GM23248 (cell line): ENCODE results near the gene CDH8. TPM values are rescaled to one million over a fixed set of nuclear protein-coding genes. Genes with fewer than 3 reads are reported as not detected.

Experiments used
- DNase-seq: peaks from one replicate; pipeline ENCODE4 v3.0.0-alpha.2; 2015
- H2AFZ ChIP-seq: fragments of 200-600 bp; sonication (generic); 2 replicates; pipeline ENCODE4 v1.6.1; 2016; ENCODE audit warnings: antibody characterized with exemption
- H3F3A ChIP-seq: fragments of 200-600 bp; sonication (generic); 2 replicates; pipeline ENCODE4 v1.6.1; 2016; ENCODE audit warnings: mild to moderate bottlenecking, antibody characterized with exemption, mixed run types; ENCODE audit not compliant: insufficient read depth
- H3K27ac ChIP-seq: fragments of 200-600 bp; sonication (generic); 2 replicates; pipeline ENCODE4 v1.5.1; 2016; ENCODE audit warnings: mild to moderate bottlenecking
- H3K27me3 ChIP-seq: fragments of 200-600 bp; sonication (generic); replicated peaks from 2 replicates; pipeline ENCODE4 v1.6.1; 2016; ENCODE audit warnings: mild to moderate bottlenecking; ENCODE audit not compliant: insufficient read depth
- H3K36me3 ChIP-seq: fragments of 200-600 bp; sonication (generic); 2 replicates; pipeline ENCODE4 v1.6.1; 2016; ENCODE audit warnings: low read depth, mild to moderate bottlenecking
- H3K4me1 ChIP-seq: fragments of 200-600 bp; sonication (generic); 2 replicates; pipeline ENCODE4 v1.6.1; 2016; ENCODE audit warnings: mild to moderate bottlenecking; ENCODE audit not compliant: insufficient read depth
- H3K4me2 ChIP-seq: fragments of 200-600 bp; sonication (generic); one replicate; pipeline ENCODE4 v1.6.1; 2016; ENCODE audit warnings: mild to moderate bottlenecking; ENCODE audit not compliant: unreplicated experiment
- H3K4me3 ChIP-seq: fragments of 200-600 bp; sonication (generic); 2 replicates; pipeline ENCODE4 v1.5.1; 2016; ENCODE audit warnings: mild to moderate bottlenecking
- H3K79me2 ChIP-seq: fragments of 200-600 bp; sonication (generic); 2 replicates; pipeline ENCODE4 v1.6.1; 2016; ENCODE audit warnings: mild to moderate bottlenecking; ENCODE audit not compliant: insufficient read depth
- H3K9ac ChIP-seq: fragments of 200-600 bp; sonication (generic); 2 replicates; pipeline ENCODE4 v1.6.1; 2016; ENCODE audit warnings: mild to moderate bottlenecking
- H3K9me2 ChIP-seq: fragments of 200-600 bp; sonication (generic); 2 replicates; pipeline ENCODE4 v1.6.1; 2016; ENCODE audit warnings: mixed run types, mild to moderate bottlenecking, moderate library complexity; ENCODE audit not compliant: insufficient read depth
- H3K9me3 ChIP-seq: fragments of 200-600 bp; sonication (generic); one replicate; pipeline ENCODE4 v1.6.1; 2017; ENCODE audit warnings: low read depth
- H4K20me1 ChIP-seq: fragments of 200-600 bp; sonication (generic); 2 replicates; pipeline ENCODE4 v1.6.0; 2016; ENCODE audit not compliant: insufficient read depth
- EZH2 ChIP-seq: fragments of 200-600 bp; sonication (generic); IDR thresholded peaks from 2 replicates; pipeline ENCODE4 v1.6.1; 2018; ENCODE audit warnings: antibody characterized with exemption, mild to moderate bottlenecking; ENCODE audit not compliant: insufficient read depth, poor library complexity, severe bottlenecking
- EZH2phosphoT487 ChIP-seq: fragments of 200-600 bp; sonication (generic); IDR thresholded peaks from 2 replicates; pipeline ENCODE4 v1.6.1; 2018; ENCODE audit warnings: antibody characterized with exemption, moderate library complexity, mild to moderate bottlenecking, low read depth; ENCODE audit not compliant: insufficient read depth
- WGBS, 2 experiments: methylation state at CpG; one replicate each; pipeline ENCODE4 v1.1.6; 2015 to 2017; ENCODE audit warnings: low lambda C conversion rate in 2 of 2, low coverage in 1 of 2; ENCODE audit errors: missing lambda C conversion rate in 2 of 2; 5-methylcytosine and 5-hydroxymethylcytosine counted together
- in situ Hi-C: fragments of 300-500 bp; cut with MboI; formaldehyde crosslinking; loops from 2 replicates; pipeline ENCODE4 v1.15.0; 2020
- polyA plus RNA-seq: library from polyadenylated mRNA; unstranded; fragments of >200 nt; fragmentation: Nextera tagmentation; extraction: Ambion mirVana; gene quantifications from 2 replicates; pipeline ENCODE4 v1.2.1, GENCODE V29; 2016
- total RNA-seq: library from RNA; depleted of rRNA; stranded (reverse); fragments of >200 nt; shearing (Covaris generic); gene quantifications from 2 replicates; pipeline ENCODE4 v1.2.3, GENCODE V29; 2014

The CDH8 gene
- total and polyA plus RNA-seq, 2 experiments from 2014 or later: not detected

- Histone ChIP-seq H3K79me2 (no peaks in the 10 kb centered on the region), H3K27me3 (no peaks in the 10 kb centered on the region), H3K4me2 (no peak overlapping the region), H3K27ac (no peak overlapping the region), H3K9me2 (no peaks in the 10 kb centered on the region), H4K20me1 (no peaks in the 10 kb centered on the region), H3K9me3 (no peaks in the 10 kb centered on the region), H2AFZ (no peak overlapping the region), H3K36me3 (no peaks in the 10 kb centered on the region), H3K4me3 (no peak overlapping the region), H3F3A (no peaks in the 10 kb centered on the region), H3K9ac (no peak overlapping the region), H3K4me1 (no peaks in the 10 kb centered on the region)
- TF ChIP-seq EZH2: no peak
- no peak for TF ChIP-seq EZH2phosphoT487
- DNase-seq: no peak
- in situ Hi-C loops: no loop called here
- WGBS, 2 experiments: 30 to 32% methylated on average over 1 of the region's 1 CpG
Observed at GRCh38 chr16:62046801-62047200, 10.6 kb upstream of the CDH8 start.

DNA sequence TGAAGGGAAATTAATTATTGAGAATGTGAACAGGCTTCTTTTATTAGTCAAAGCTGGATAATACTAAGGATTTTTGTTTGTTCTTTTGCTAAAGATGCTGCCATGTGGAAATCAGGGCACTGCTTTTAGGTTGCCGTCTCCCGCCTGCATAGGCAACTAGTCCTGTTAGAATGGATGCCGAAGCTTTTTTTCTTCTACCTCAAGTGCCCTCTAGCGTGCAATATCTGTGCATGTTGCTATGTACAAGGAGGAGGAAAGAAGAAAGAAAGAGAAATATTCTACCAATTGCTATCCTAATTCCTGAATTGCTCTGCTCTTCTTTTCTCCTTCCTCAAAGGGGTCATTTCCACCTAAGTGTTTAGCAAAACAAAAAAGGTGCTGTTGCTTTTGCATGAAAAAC, 5.2 kb upstream of the CDH8 start:
- Histone ChIP-seq H3K4me1 (no peaks in the 10 kb centered on the region), H3K9me2 (no peaks in the 10 kb centered on the region), H3K9ac (no peak overlapping the region), H4K20me1 (no peaks in the 10 kb centered on the region), H3K79me2 (no peaks in the 10 kb centered on the region), H2AFZ (no peak overlapping the region), H3K27me3 (peaks cover 5% of the 10 kb centered on the region), H3F3A (no peaks in the 10 kb centered on the region), H3K36me3 (no peaks in the 10 kb centered on the region), H3K27ac (no peak overlapping the region), H3K4me2 (no peak overlapping the region), H3K4me3 (no peak overlapping the region), H3K9me3 (no peaks in the 10 kb centered on the region)
- TF ChIP-seq EZH2phosphoT487 (no peak), EZH2 (no peak)
- in situ Hi-C loops: no loop called here
- DNase-seq: peak; percentile 56
- WGBS, 2 experiments: 9 to 11% methylated on average over 4 of the region's 4 CpGs

DNA sequence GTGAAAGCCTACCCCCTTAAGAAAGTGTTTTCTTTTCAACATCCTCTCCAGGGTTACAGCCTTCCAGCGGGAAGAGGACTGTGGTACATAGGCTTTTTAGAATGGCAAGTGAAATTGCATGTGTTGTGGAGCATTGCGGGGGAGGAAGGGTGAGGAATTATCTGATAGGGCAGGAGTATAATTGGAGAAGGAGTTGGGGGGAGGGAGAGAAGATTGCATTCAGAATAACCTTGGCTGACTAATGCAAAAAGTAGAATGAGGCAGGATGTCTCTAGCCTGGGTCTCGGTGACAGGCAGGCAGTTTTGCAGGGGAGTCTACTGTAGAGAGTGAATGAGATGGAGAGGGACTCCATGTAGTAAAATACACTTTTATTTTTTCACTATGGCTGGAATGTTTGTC, 2.4 kb upstream of the CDH8 start:
- Histone ChIP-seq H2AFZ (no peak overlapping the region), H4K20me1 (no peaks in the 10 kb centered on the region), H3K4me3 (no peak overlapping the region), H3K9me3 (no peaks in the 10 kb centered on the region), H3K79me2 (no peaks in the 10 kb centered on the region), H3K9me2 (no peaks in the 10 kb centered on the region), H3K9ac (no peak overlapping the region), H3K4me1 (no peaks in the 10 kb centered on the region), H3K27me3 (peaks cover 5% of the 10 kb centered on the region), H3K36me3 (no peaks in the 10 kb centered on the region), H3K27ac (no peak overlapping the region), H3K4me2 (no peak overlapping the region), H3F3A (no peaks in the 10 kb centered on the region)
- no peak for TF ChIP-seq EZH2
- no peak for TF ChIP-seq EZH2phosphoT487
- in situ Hi-C loops: no loop called here
- 19 to 24% methylated on average over 3 of the region's 3 CpGs for WGBS, 2 experiments
- DNase-seq: no peak

GRCh38 chr16:62038225-62038624, 2.0 kb upstream of the CDH8 start:
- no peak for DNase-seq
- H3F3A ChIP-seq: no peaks in the 10 kb centered on the region
- 8 to 9% methylated on average over 1 of the region's 1 CpG for WGBS, 2 experiments
- in situ Hi-C loops: no loop called here
- H3K27ac ChIP-seq: no peak overlapping the region
- TF ChIP-seq EZH2phosphoT487: no peak
- H3K27me3 ChIP-seq: peaks cover 5% of the 10 kb centered on the region
- H3K9ac ChIP-seq: no peak overlapping the region
- H3K36me3 ChIP-seq: no peaks in the 10 kb centered on the region
- H4K20me1 ChIP-seq: no peaks in the 10 kb centered on the region
- no peaks in the 10 kb centered on the region for H3K9me3 ChIP-seq
- no peak overlapping the region for H3K4me3 ChIP-seq
- no peaks in the 10 kb centered on the region for H3K79me2 ChIP-seq
- no peaks in the 10 kb centered on the region for H3K4me1 ChIP-seq
- no peak overlapping the region for H3K4me2 ChIP-seq
- no peaks in the 10 kb centered on the region for H3K9me2 ChIP-seq
- no peak overlapping the region for H2AFZ ChIP-seq

- WGBS, 2 experiments: 7 to 12% methylated on average over 15 of the region's 15 CpGs
- in situ Hi-C loops: no loop called here
- H3K4me2 ChIP-seq: no peak overlapping the region
Observed at GRCh38 chr16:62036802-62037135, 531 bp upstream of the CDH8 start.

More at GRCh38 chr16:62036802-62037135, 531 bp upstream of the CDH8 start:
- no peaks in the 10 kb centered on the region for H3K9me3 ChIP-seq
- no peaks in the 10 kb centered on the region for H4K20me1 ChIP-seq
- no peaks in the 10 kb centered on the region for H3K9me2 ChIP-seq
- no peak overlapping the region for H3K9ac ChIP-seq
- no peaks in the 10 kb centered on the region for H3K79me2 ChIP-seq
- no peak for TF ChIP-seq EZH2phosphoT487
- TF ChIP-seq EZH2: no peak
- no peak overlapping the region for H3K27ac ChIP-seq
- no peaks in the 10 kb centered on the region for H3K4me1 ChIP-seq
- no peaks in the 10 kb centered on the region for H3F3A ChIP-seq
- H3K36me3 ChIP-seq: no peaks in the 10 kb centered on the region
- H3K27me3 ChIP-seq: peaks cover 5% of the 10 kb centered on the region
- no peak overlapping the region for H2AFZ ChIP-seq
- H3K4me3 ChIP-seq: no peak overlapping the region
- DNase-seq: no peak
